ENCODE data around the gene FRMD3.

The FRMD3 gene

GRCh38 chr9:83327750-83328622, 210.2 kb downstream of the FRMD3 start:
- Histone ChIP-seq H3K18ac (ENCODE audit: low read length) (no peak overlapping the region), H3K4me1 (ENCODE audit: control insufficient read depth in 2 of 2, insufficient read depth in 1 of 2, low read depth in 1 of 2, low read length in 2 of 2) (peaks cover 3 to 6% of the 10 kb centered on the region in 2 donors), H3K23ac (ENCODE audit: low read depth, low read length, poor library complexity) (no peak overlapping the region), H3K9me3 (replicated peaks in 1 of 2; ENCODE audit: control insufficient read depth in 2 of 2, insufficient read depth in 1 of 2, low read depth in 1 of 2, low read length in 2 of 2) (peaks cover 0 to 6% of the 10 kb centered on the region in 2 donors), H3K79me1 (ENCODE audit: low read depth, low read length) (no peaks in the 10 kb centered on the region), H3K4me2 (ENCODE audit: insufficient read depth, low read length, poor library complexity, severe bottlenecking) (no peak overlapping the region), H2BK12ac (ENCODE audit: low read length) (no peak overlapping the region), H2BK120ac (ENCODE audit: low read depth, low read length) (no peak overlapping the region), H3K4me3 (ENCODE audit: low read length in 2 of 2) (no peak overlapping the region), H2BK15ac (ENCODE audit: low read length) (no peak overlapping the region), H2AK5ac (ENCODE audit: low read depth, low read length) (no peak overlapping the region), H2BK5ac (ENCODE audit: low read length) (no peak overlapping the region), H3K27me3 (ENCODE audit: control insufficient read depth in 3 of 3, insufficient read depth in 3 of 3, low read depth in 1 of 3, low read length in 3 of 3) (no peaks in the 10 kb centered on the region), H3K36me3 (replicated peaks in 1 of 2; ENCODE audit: control insufficient read depth in 2 of 2, insufficient read depth in 2 of 2, low read length in 2 of 2) (no peaks in the 10 kb centered on the region), H3K27ac (replicated peaks; ENCODE audit: low read length) (no peak overlapping the region), H3K14ac (ENCODE audit: low read length) (no peak overlapping the region), H2AFZ (ENCODE audit: low read length) (no peak overlapping the region), H4K91ac (ENCODE audit: low read depth, low read length, poor library complexity) (no peak overlapping the region), H4K8ac (ENCODE audit: low read depth, low read length) (no peak overlapping the region), H3K4ac (ENCODE audit: low read length) (no peak overlapping the region), H3K9ac (ENCODE audit: low read depth, low read length, poor library complexity) (no peak overlapping the region)
- DNase-seq (ENCODE audit: low spot score) = no peak
- no CpG with 5 or more reads among the region's 6 CpGs for WGBS, 2 donors (ENCODE audit: extremely low coverage in 2 of 2, insufficient read length in 2 of 2, insufficient replicate concordance in 1 of 2)

DNA sequence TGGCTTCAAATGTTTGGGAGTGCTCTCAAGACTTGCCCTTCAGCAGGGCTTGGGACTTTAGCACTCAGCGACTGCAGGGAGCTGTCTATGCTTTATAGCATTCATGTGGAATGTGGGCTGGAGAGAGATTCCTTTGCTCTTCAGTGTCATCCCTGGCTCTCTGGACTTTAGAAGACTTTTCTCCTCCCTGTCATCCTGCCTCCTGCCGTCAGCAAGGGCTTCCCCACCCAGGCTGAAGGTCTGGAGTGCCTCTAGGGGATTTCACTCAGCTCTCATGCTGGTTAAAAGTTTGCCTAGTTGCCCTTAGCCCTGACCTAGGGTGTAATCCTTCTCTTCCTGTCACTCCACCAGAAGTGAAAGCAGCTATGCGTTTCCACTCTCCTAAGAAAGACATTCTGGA, 210.9 kb downstream of the FRMD3 start:
- no peak overlapping the region for H3K27ac ChIP-seq (replicated peaks; ENCODE audit: low read length)
- H2BK120ac ChIP-seq (ENCODE audit: low read depth, low read length) = no peak overlapping the region
- no peak overlapping the region for H3K14ac ChIP-seq (ENCODE audit: low read length)
- no peak overlapping the region for H3K4me3 ChIP-seq (ENCODE audit: low read length in 2 of 2)
- no peak overlapping the region for H3K4ac ChIP-seq (ENCODE audit: low read length)
- no peak overlapping the region for H3K4me2 ChIP-seq (ENCODE audit: insufficient read depth, low read length, poor library complexity, severe bottlenecking)
- peaks cover 0 to 6% of the 10 kb centered on the region in 2 donors for H3K9me3 ChIP-seq (replicated peaks in 1 of 2; ENCODE audit: control insufficient read depth in 2 of 2, insufficient read depth in 1 of 2, low read depth in 1 of 2, low read length in 2 of 2)
- no peaks in the 10 kb centered on the region for H3K36me3 ChIP-seq (replicated peaks in 1 of 2; ENCODE audit: control insufficient read depth in 2 of 2, insufficient read depth in 2 of 2, low read length in 2 of 2)
- H3K9ac ChIP-seq (ENCODE audit: low read depth, low read length, poor library complexity) = no peak overlapping the region
- H2BK5ac ChIP-seq (ENCODE audit: low read length) = no peak overlapping the region
- H2BK12ac ChIP-seq (ENCODE audit: low read length) = no peak overlapping the region
- H4K8ac ChIP-seq (ENCODE audit: low read depth, low read length) = no peak overlapping the region
- H4K91ac ChIP-seq (ENCODE audit: low read depth, low read length, poor library complexity) = no peak overlapping the region
- no CpG with 5 or more reads among the region's 3 CpGs for WGBS, 2 donors (ENCODE audit: extremely low coverage in 2 of 2, insufficient read length in 2 of 2, insufficient replicate concordance in 1 of 2)
- no peak overlapping the region for H2AK5ac ChIP-seq (ENCODE audit: low read depth, low read length)
- H3K4me1 ChIP-seq (ENCODE audit: control insufficient read depth in 2 of 2, insufficient read depth in 1 of 2, low read depth in 1 of 2, low read length in 2 of 2) = peaks cover 3 to 6% of the 10 kb centered on the region in 2 donors
- H3K79me1 ChIP-seq (ENCODE audit: low read depth, low read length) = no peaks in the 10 kb centered on the region
- H3K23ac ChIP-seq (ENCODE audit: low read depth, low read length, poor library complexity) = no peak overlapping the region
- DNase-seq (ENCODE audit: low spot score) = no peak
- no peak overlapping the region for H2BK15ac ChIP-seq (ENCODE audit: low read length)
- H3K18ac ChIP-seq (ENCODE audit: low read length) = no peak overlapping the region
- H2AFZ ChIP-seq (ENCODE audit: low read length) = no peak overlapping the region
- H3K27me3 ChIP-seq (ENCODE audit: control insufficient read depth in 3 of 3, insufficient read depth in 3 of 3, low read depth in 1 of 3, low read length in 3 of 3) = no peaks in the 10 kb centered on the region

DNA sequence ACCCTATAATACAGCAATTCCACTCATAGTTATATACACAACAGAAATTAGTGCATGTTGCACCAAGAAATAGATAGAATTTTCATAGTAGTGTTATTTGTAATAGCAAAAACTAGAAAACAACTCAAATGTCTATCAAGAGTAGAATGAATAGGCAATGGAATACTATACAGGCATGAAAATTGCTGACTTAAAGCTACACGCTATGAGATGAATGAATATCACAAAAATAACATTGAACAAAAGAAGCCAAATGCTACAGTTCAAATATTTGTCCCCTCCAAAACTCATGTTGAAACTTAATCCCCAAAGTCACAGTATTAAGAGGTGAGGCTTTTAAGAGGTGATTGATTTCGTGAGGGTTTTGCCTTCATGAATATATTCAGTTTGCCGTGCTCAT, 215.1 kb downstream of the FRMD3 start:
- H2AK5ac ChIP-seq (ENCODE audit: low read depth, low read length) = no peak overlapping the region
- H3K9ac ChIP-seq (ENCODE audit: low read depth, low read length, poor library complexity) = no peak overlapping the region
- no peak overlapping the region for H3K14ac ChIP-seq (ENCODE audit: low read length)
- no peaks in the 10 kb centered on the region for H3K36me3 ChIP-seq (replicated peaks in 1 of 2; ENCODE audit: control insufficient read depth in 2 of 2, insufficient read depth in 2 of 2, low read length in 2 of 2)
- H3K4me1 ChIP-seq (ENCODE audit: control insufficient read depth in 2 of 2, insufficient read depth in 1 of 2, low read depth in 1 of 2, low read length in 2 of 2) = peaks cover 3 to 6% of the 10 kb centered on the region in 2 donors
- H2BK120ac ChIP-seq (ENCODE audit: low read depth, low read length) = no peak overlapping the region
- no peak overlapping the region for H2BK5ac ChIP-seq (ENCODE audit: low read length)
- H3K9me3 ChIP-seq (replicated peaks in 1 of 2; ENCODE audit: control insufficient read depth in 2 of 2, insufficient read depth in 1 of 2, low read depth in 1 of 2, low read length in 2 of 2) = no peaks in the 10 kb centered on the region
- no peak overlapping the region for H3K4ac ChIP-seq (ENCODE audit: low read length)
- H3K79me1 ChIP-seq (ENCODE audit: low read depth, low read length) = no peaks in the 10 kb centered on the region
- H3K23ac ChIP-seq (ENCODE audit: low read depth, low read length, poor library complexity) = no peak overlapping the region
- H2BK12ac ChIP-seq (ENCODE audit: low read length) = no peak overlapping the region
- no peaks in the 10 kb centered on the region for H3K27me3 ChIP-seq (ENCODE audit: control insufficient read depth in 3 of 3, insufficient read depth in 3 of 3, low read depth in 1 of 3, low read length in 3 of 3)
- no peak overlapping the region for H3K27ac ChIP-seq (replicated peaks; ENCODE audit: low read length)
- no peak for DNase-seq (ENCODE audit: low spot score)
- H3K4me3 ChIP-seq (ENCODE audit: low read length in 2 of 2) = no peak overlapping the region
- no peak overlapping the region for H2AFZ ChIP-seq (ENCODE audit: low read length)
- no peak overlapping the region for H3K18ac ChIP-seq (ENCODE audit: low read length)
- WGBS, 2 donors (ENCODE audit: extremely low coverage in 2 of 2, insufficient read length in 2 of 2, insufficient replicate concordance in 1 of 2) = no CpG with 5 or more reads among the region's 3 CpGs
- no peak overlapping the region for H3K4me2 ChIP-seq (ENCODE audit: insufficient read depth, low read length, poor library complexity, severe bottlenecking)
- no peak overlapping the region for H2BK15ac ChIP-seq (ENCODE audit: low read length)
- no peak overlapping the region for H4K8ac ChIP-seq (ENCODE audit: low read depth, low read length)
- H4K91ac ChIP-seq (ENCODE audit: low read depth, low read length, poor library complexity) = no peak overlapping the region

GRCh38 chr9:83322438-83322837, 215.8 kb downstream of the FRMD3 start:
- no peak overlapping the region for H4K91ac ChIP-seq (ENCODE audit: low read depth, low read length, poor library complexity)
- no peak overlapping the region for H2BK12ac ChIP-seq (ENCODE audit: low read length)
- H3K14ac ChIP-seq (ENCODE audit: low read length) = no peak overlapping the region

More at GRCh38 chr9:83322438-83322837, 215.8 kb downstream of the FRMD3 start:
- DNase-seq (ENCODE audit: low spot score) = no peak
- Histone ChIP-seq H3K36me3 (replicated peaks in 1 of 2; ENCODE audit: control insufficient read depth in 2 of 2, insufficient read depth in 2 of 2, low read length in 2 of 2) (no peaks in the 10 kb centered on the region), H3K9ac (ENCODE audit: low read depth, low read length, poor library complexity) (no peak overlapping the region), H3K4me3 (ENCODE audit: low read length in 2 of 2) (no peak overlapping the region), H3K27me3 (ENCODE audit: control insufficient read depth in 3 of 3, insufficient read depth in 3 of 3, low read depth in 1 of 3, low read length in 3 of 3) (no peaks in the 10 kb centered on the region), H2BK5ac (ENCODE audit: low read length) (no peak overlapping the region), H2BK120ac (ENCODE audit: low read depth, low read length) (no peak overlapping the region), H3K23ac (ENCODE audit: low read depth, low read length, poor library complexity) (no peak overlapping the region), H2AK5ac (ENCODE audit: low read depth, low read length) (no peak overlapping the region), H2AFZ (ENCODE audit: low read length) (no peak overlapping the region), H3K4me2 (ENCODE audit: insufficient read depth, low read length, poor library complexity, severe bottlenecking) (no peak overlapping the region), H2BK15ac (ENCODE audit: low read length) (no peak overlapping the region), H3K18ac (ENCODE audit: low read length) (no peak overlapping the region), H4K8ac (ENCODE audit: low read depth, low read length) (no peak overlapping the region), H3K27ac (replicated peaks; ENCODE audit: low read length) (no peak overlapping the region), H3K79me1 (ENCODE audit: low read depth, low read length) (no peaks in the 10 kb centered on the region), H3K4me1 (ENCODE audit: control insufficient read depth in 2 of 2, insufficient read depth in 1 of 2, low read depth in 1 of 2, low read length in 2 of 2) (peaks cover 2 to 4% of the 10 kb centered on the region in 2 donors), H3K9me3 (replicated peaks in 1 of 2; ENCODE audit: control insufficient read depth in 2 of 2, insufficient read depth in 1 of 2, low read depth in 1 of 2, low read length in 2 of 2) (no peaks in the 10 kb centered on the region), H3K4ac (ENCODE audit: low read length) (no peak overlapping the region)
- WGBS, 2 donors (ENCODE audit: extremely low coverage in 2 of 2, insufficient read length in 2 of 2, insufficient replicate concordance in 1 of 2) = no CpG with 5 or more reads among the region's 1 CpG

All from neuronal stem cell (in vitro differentiated cells).